Left cardiac atrium (tissue), 4 donors: ENCODE results near the gene METTL8. TPM values are rescaled to one million over a fixed set of nuclear protein-coding genes. Genes with fewer than 3 reads are reported as not detected.
"Not testable (repeated sequence)": the region's sequence is repeated elsewhere in the genome, so short reads cannot be mapped to it uniquely, and the experiment has no call there.

Source experiments
- ATAC-seq, 2 donors: fragments of 200-7000 bp; cut with Tn5 transposase; one replicate each; pipeline ENCODE4 v1.9.1; 2020; ENCODE audit warnings: mild to moderate bottlenecking in 2 of 2, moderate library complexity in 2 of 2
- DNase-seq: peaks from one replicate; pipeline ENCODE4 v3.0.0-alpha.2; 2020
- intact Hi-C, 2 donors: fragments of 100-400 bp; cut with DNase I; formaldehyde crosslinking; loops; one replicate each; pipeline versions ENCODE4 v1.14.1 to v1.15.1; 2022 to 2023
- total RNA-seq, 2 donors: library from RNA; stranded (reverse); fragmentation: NEBNext Ultra II Directional; extraction: Animal tissue kit (Norgen Biotek cat#: 25700); gene quantifications; one replicate each; pipeline ENCODE4 v1.2.1, GENCODE V29; 2021
- donor health status: DM: no; HTN: yes; CAD: no.
- donor health status: DM: no; HTN: yes; CAD: no; lungs with severe emphysema.
- donor health status: DM: yes; HTN: yes; CAD: no.
- donor health status: Dilated cardiomyopathy.

The METTL8 gene
- total RNA-seq, 2 donors from 2014 or later: 10.2 to 13.3 TPM

GRCh38 chr2:171432206-171432968 lies 1.4 kb downstream of the METTL8 start:
- DNase-seq (no peak), ATAC-seq (no peak)
- intact Hi-C loops: loop anchor here in 1 of 2 donors (5.0 kb wide), 1 partner anchor 460 kb away; no protein-coding TSS in a partner anchor

DNA sequence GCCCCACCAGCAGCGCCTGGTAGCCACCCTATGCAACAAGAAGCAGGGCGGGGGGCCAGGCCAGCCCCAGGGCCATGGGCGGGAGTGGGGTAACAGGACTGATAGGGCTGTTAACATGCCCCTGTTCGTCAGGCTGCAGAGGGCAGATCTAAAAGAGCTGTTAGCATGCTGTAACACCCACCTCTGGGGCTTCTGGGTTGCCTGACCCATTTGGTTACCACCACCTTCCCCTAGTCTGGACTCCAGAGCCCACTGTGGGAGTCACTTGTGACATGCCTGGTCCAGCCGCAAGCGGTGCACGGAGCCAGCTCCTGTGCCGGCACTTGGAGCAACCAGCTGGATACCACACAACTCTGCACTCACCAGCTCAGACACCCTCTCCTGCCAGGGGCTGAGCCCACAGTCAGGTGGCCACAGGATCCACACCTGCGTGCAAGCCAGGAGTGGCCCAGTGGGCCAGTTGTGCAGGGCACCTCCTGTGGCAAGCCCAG lies 2.1 kb downstream of the METTL8 start:
- no peak for ATAC-seq
- no peak for DNase-seq
- intact Hi-C loops: loop anchor here in 1 of 2 donors (5.0 kb wide), 1 partner anchor 459 kb away; no protein-coding TSS in a partner anchor

DNA sequence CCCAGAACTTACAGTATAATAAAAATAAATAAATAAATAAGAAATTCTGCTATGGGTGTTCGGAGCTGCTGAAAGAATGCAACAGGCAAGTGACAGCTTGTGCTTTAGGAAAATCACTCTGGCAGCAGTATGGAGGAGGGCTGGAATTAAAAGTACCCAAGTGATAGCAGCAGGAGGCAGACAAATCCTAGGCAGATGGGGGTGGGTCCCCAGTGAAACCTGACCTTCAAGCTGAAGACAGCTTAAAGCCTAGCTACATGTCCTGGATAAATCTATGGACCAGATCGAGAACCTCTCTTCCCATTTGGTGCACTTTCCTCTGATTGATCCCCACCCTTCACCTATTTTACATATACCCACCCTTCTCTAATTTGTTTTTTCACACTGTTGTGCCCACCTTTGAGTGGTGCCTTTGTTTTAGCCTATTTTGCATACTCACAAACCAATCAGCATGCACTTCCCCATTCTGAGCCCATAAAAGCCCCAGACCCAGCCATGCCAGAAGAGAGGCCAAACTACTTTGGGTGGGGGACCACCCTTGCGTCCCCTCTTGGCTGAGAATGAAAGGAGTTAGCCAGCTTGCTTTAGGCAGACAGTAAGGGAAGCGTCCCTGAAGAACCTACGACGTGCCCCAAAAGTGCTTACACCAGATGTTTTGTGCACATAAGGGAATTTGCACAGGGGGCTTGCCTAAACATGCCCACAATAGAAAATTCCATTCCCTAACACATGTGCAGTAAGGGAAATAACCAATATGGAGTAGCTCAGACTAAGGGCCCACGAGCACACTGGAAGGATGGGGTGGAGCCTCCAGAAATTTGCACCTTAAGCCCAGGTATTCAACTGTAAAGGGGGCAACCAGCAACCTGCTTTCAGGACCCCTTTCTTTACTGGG lies 3.0 kb downstream of the METTL8 start:
- intact Hi-C loops: loop anchor here in 1 of 2 donors (5.0 kb wide), 1 partner anchor 458 kb away; no protein-coding TSS in a partner anchor

DNA sequence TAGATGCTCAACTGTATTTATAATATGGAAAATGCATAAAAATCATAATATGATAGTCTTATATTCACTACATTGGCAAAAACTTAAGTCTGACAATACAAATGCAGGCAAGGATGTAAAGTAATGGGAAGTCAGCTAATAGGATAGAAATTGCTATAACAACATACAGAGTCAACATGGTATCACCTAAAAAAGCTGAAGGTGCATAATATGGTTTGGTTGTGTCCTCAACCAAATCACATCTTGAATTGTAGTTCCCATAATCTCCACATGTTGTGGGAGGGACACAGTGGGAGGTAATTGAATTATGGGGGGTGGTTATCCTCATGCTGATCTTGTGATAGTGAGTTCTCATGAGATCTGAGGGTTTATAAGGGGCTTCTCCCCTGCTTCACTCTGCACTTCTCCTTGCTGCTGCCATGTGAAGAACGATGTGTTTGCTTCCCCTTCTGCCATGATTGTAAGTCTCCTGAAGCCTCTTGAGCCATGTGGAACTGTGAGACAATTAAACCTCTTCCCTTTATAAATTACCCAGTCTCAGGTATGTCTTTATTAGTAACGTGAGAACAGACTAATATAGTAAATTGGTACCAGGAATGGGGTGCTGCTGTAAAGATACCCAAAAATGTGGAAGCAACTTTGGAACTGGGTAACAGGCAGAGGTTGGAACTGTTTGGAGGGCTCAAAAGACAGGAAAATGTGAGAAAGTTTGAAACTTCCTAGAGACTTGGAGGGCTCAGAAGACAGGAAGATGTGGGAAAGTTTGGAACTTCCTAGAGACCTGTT lies 10.9 kb downstream of the METTL8 start:
- DNase-seq, intact Hi-C loops, ATAC-seq: not testable (repeated sequence)

More for the DNA sequence above, 3.0 kb downstream of the METTL8 start:
- ATAC-seq (no peak), DNase-seq (no peak)

- no peak for ATAC-seq
- DNase-seq: no peak
- intact Hi-C loops: no loop called here
These were observed 12.8 kb downstream of the METTL8 start for GRCh38 chr2:171420728-171421563.

GRCh38 chr2:171419333-171419732 lies 14.5 kb downstream of the METTL8 start:
- DNase-seq (no peak), ATAC-seq (no peak)
- intact Hi-C loops: loop anchor here in 1 of 2 donors (10.0 kb wide), 1 partner anchor 255 kb away; the partner anchor contains the start of gene TLK1

GRCh38 chr2:171416009-171416926 lies 17.5 kb downstream of the METTL8 start:
- intact Hi-C loops: loop anchor here (1.0 to 10.0 kb wide), 3 partner anchors 251 to 443 kb away; partner anchors contain the start of gene TLK1 (in 1 of the 2)
- ATAC-seq: peak; percentile 98 to 99
- peak; percentile 90 for DNase-seq

DNA sequence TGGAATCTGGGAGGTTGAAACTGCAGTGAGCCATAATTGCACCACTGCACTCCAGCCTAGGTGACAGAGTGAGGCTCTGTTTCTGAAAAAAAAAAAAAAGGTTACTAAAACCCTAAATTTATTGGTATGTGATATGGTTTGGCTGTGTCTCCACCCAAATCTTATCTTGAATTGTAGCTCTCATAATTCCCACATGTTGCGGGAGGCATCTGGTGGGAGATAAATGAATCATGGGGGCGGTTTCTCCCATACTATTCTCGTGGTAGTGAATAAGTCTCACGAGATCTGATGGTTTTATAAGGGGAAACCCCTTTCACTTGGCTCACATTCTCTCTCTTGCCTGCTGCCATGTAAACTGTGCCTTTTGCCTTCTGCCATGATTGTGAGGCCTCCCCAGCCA lies 19.1 kb downstream of the METTL8 start:
- intact Hi-C loops: loop anchor here in 1 of 2 donors (10.0 kb wide), 1 partner anchor 250 kb away; the partner anchor contains the start of gene TLK1
- ATAC-seq, DNase-seq: not testable (repeated sequence)

DNA sequence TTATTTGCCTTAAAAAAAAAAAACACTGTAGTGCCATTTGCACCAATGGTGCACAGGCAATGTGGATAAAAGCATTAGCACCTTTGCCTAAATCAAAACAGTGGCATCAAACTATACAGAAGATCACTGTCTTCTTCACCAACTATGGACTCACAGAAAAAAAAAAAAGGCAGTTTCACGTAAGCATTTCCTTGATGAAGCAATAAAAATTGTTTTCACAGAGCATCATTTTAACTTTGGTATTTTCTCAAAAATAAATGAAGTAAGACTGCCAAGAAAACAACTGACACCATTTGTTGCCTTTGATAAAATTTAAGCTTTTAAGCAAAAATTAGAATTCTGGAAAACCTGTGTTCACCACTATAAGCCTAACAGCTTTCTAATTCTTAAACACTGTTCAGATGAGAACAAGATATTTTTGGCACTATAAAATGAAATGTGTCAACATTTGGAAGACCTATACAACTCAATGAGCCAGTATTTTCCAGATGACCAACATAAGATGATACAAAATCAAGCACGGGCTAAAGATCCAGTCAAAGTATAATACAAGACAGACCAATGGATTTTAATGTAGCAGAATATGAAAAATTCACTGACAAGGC lies 21.1 kb downstream of the METTL8 start:
- no peak for DNase-seq
- intact Hi-C loops: loop anchor here in 1 of 2 donors (10.0 kb wide), 1 partner anchor 248 kb away; the partner anchor contains the start of gene TLK1
- no peak for ATAC-seq

DNA sequence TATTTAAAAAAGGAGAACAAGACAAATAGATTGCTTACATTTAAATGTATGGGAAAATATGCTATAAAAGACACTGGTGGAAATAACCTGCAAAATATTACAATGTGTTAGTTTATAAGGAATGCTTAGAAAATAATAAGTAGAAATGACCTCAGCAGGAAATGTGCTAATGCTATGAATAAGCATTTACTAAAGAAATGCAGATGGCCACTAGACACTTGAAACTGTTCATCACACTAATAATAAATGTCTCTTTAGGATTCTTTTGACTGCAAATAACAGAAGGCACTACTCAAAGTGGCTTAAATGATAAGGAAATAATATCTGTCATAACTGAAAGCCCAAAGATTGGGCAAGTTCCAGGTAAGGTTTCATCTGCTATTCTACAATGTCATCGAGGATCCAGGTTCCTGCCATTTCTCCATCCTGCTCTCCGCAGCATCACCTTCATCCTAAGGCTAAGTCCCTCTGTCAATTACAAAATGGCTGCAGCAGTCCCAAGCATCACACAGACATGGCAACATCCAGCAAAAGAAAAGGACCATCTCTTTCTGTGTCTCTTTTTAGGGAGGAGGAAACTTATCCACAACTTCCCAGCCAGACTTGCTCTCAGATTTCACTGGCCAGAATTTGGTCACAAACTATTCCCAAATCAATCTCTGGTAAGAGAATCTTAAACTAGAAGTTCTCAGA lies 21.9 kb downstream of the METTL8 start:
- ATAC-seq (no peak), DNase-seq (no peak)
- intact Hi-C loops: loop anchor here in 1 of 2 donors (10.0 kb wide), 1 partner anchor 247 kb away; the partner anchor contains the start of gene TLK1

- ATAC-seq: no peak
- intact Hi-C loops: loop anchor here in 1 of 2 donors (10.0 kb wide), 1 partner anchor 246 kb away; the partner anchor contains the start of gene TLK1
- no peak for DNase-seq
These were observed 22.6 kb downstream of the METTL8 start for GRCh38 chr2:171411214-171411613.

GRCh38 chr2:171410624-171411023 lies 23.2 kb downstream of the METTL8 start:
- DNase-seq (no peak), ATAC-seq (no peak)
- intact Hi-C loops: loop anchor here in 1 of 2 donors (10.0 kb wide), 1 partner anchor 246 kb away; the partner anchor contains the start of gene TLK1

DNA sequence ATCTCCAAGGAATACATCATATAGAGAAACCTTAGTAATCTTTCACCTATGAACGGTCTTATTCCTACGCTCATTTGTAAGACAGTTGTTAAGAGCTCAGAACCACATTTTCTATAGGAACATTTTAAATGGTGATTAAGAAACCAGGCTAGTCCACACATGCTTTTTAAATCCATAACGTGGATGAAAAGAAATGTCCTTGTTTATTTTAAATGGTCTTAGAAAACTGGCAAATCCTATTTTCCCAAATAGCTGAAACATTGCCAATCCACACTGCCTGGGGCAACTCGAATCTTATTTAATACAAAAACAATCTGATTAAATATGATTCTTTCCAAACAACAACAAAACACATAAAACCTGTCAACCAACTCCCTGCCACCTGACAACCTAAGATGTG lies 23.7 kb downstream of the METTL8 start:
- intact Hi-C loops: loop anchor here in 1 of 2 donors (10.0 kb wide), 1 partner anchor 245 kb away; the partner anchor contains the start of gene TLK1
- DNase-seq (no peak), ATAC-seq (no peak)

GRCh38 chr2:171409436-171409971 lies 24.3 kb downstream of the METTL8 start:
- DNase-seq (no peak), ATAC-seq (no peak)
- intact Hi-C loops: no loop called here

GRCh38 chr2:171407676-171408044 lies 26.1 kb downstream of the METTL8 start:
- intact Hi-C loops: no loop called here
- DNase-seq (no peak), ATAC-seq (no peak)
